Mesenchymal stem cell (in vitro differentiated cells and primary cell): ENCODE measurements around the gene ERFE.

Source experiments
- DNase-seq: peaks from one replicate; pipeline ENCODE4 v3.0.0-alpha.2; 2013
- H2AFZ ChIP-seq: one replicate; pipeline ENCODE4 v1.6.1; 2013; ENCODE audit warnings: low read depth, mild to moderate bottlenecking, control low read depth, inconsistent platforms, low read length, moderate library complexity
- H2AK5ac ChIP-seq: 2 replicates; pipeline ENCODE4 v1.6.1; 2013; ENCODE audit warnings: low read length, moderate library complexity, mild to moderate bottlenecking, inconsistent platforms; ENCODE audit not compliant: severe bottlenecking
- H2BK120ac ChIP-seq: one replicate; pipeline ENCODE4 v1.6.1; 2013; ENCODE audit warnings: low read depth, mild to moderate bottlenecking, inconsistent platforms, low read length, moderate library complexity
- H2BK12ac ChIP-seq, 2 experiments: one replicate each; pipeline ENCODE4 v1.6.1; 2013; ENCODE audit warnings: inconsistent platforms in 2 of 2, low read length in 2 of 2, mild to moderate bottlenecking in 2 of 2, moderate library complexity in 2 of 2, control low read depth in 1 of 2
- H2BK15ac ChIP-seq: one replicate; pipeline ENCODE4 v1.6.1; 2013; ENCODE audit warnings: mild to moderate bottlenecking, low read depth, inconsistent platforms; ENCODE audit not compliant: poor library complexity, severe bottlenecking
- H2BK5ac ChIP-seq: 2 replicates; pipeline ENCODE4 v1.6.1; 2013; ENCODE audit warnings: low read depth, mild to moderate bottlenecking, low read length, control low read depth, inconsistent platforms; ENCODE audit not compliant: poor library complexity, severe bottlenecking
- H3K14ac ChIP-seq, 2 experiments: one replicate each; pipeline ENCODE4 v1.6.1; 2013; ENCODE audit warnings: inconsistent platforms in 2 of 2, low read length in 2 of 2, control low read depth in 1 of 2, mild to moderate bottlenecking in 1 of 2, moderate library complexity in 1 of 2
- H3K18ac ChIP-seq, 2 experiments: one replicate each; pipeline ENCODE4 v1.6.1; 2013; ENCODE audit warnings: inconsistent platforms in 2 of 2, low read length in 2 of 2, control low read depth in 1 of 2, low read depth in 1 of 2, mild to moderate bottlenecking in 1 of 2
- H3K23ac ChIP-seq, 2 experiments: one replicate each; pipeline ENCODE4 v1.6.1; 2013; ENCODE audit warnings: inconsistent platforms in 2 of 2, low read length in 2 of 2, mild to moderate bottlenecking in 2 of 2, moderate library complexity in 2 of 2, control low read depth in 1 of 2
- H3K27ac ChIP-seq: 2 replicates; pipeline ENCODE4 v1.5.1; 2013; ENCODE audit warnings: mild to moderate bottlenecking, moderate library complexity, low read length, control low read depth, inconsistent platforms; ENCODE audit not compliant: poor library complexity, severe bottlenecking
- H3K27me3 ChIP-seq, 2 experiments: 2 replicates each; pipeline versions ENCODE4 v1.6.1 to v1.7.0; 2013; ENCODE audit warnings: low read length in 2 of 2, mild to moderate bottlenecking in 2 of 2, moderate library complexity in 2 of 2, control low read depth in 1 of 2, inconsistent platforms in 1 of 2; ENCODE audit not compliant: control insufficient read depth in 1 of 2, insufficient read depth in 1 of 2
- H3K36me3 ChIP-seq, 2 experiments: 2 replicates each; pipeline versions ENCODE4 v1.6.1 to v1.7.0; 2013; ENCODE audit warnings: low read length in 2 of 2, control low read depth in 1 of 2, inconsistent platforms in 1 of 2, low read depth in 1 of 2, mild to moderate bottlenecking in 1 of 2; ENCODE audit not compliant: insufficient read depth in 2 of 2, control insufficient read depth in 1 of 2
- H3K4ac ChIP-seq, 2 experiments: one replicate each; pipeline ENCODE4 v1.6.1; 2013; ENCODE audit warnings: inconsistent platforms in 2 of 2, low read length in 2 of 2, mild to moderate bottlenecking in 2 of 2, moderate library complexity in 2 of 2, control low read depth in 1 of 2, low read depth in 1 of 2
- H3K4me1 ChIP-seq: 2 replicates; pipeline ENCODE4 v1.6.1; 2013; ENCODE audit warnings: low read depth, low read length, control low read depth; ENCODE audit not compliant: control insufficient read depth, insufficient read depth
- H3K4me2 ChIP-seq: 2 replicates; pipeline ENCODE4 v1.6.1; 2013; ENCODE audit warnings: low read length, mild to moderate bottlenecking, inconsistent platforms; ENCODE audit not compliant: poor library complexity, severe bottlenecking
- H3K4me3 ChIP-seq, 2 experiments: 2 replicates each; pipeline versions ENCODE4 v1.5.1 to v1.7.0; 2013; ENCODE audit warnings: low read length in 2 of 2, mild to moderate bottlenecking in 2 of 2, control low read depth in 1 of 2, low read depth in 1 of 2; ENCODE audit not compliant: insufficient read depth in 1 of 2
- H3K79me1 ChIP-seq: replicated peaks from 2 replicates; pipeline ENCODE4 v1.6.1; 2013; ENCODE audit warnings: mild to moderate bottlenecking, control low read depth, low read length, inconsistent platforms; ENCODE audit not compliant: poor library complexity, severe bottlenecking
- H3K9ac ChIP-seq: 2 replicates; pipeline ENCODE4 v1.7.0; 2013; ENCODE audit warnings: mild to moderate bottlenecking, low read length, moderate library complexity
- H3K9me3 ChIP-seq: 2 replicates; pipeline ENCODE4 v1.7.0; 2013; ENCODE audit warnings: mild to moderate bottlenecking, low read length; ENCODE audit not compliant: control insufficient read depth
- H4K8ac ChIP-seq: one replicate; pipeline ENCODE4 v1.6.1; 2013; ENCODE audit warnings: inconsistent platforms, mild to moderate bottlenecking, low read length, moderate library complexity
- H4K91ac ChIP-seq: one replicate; pipeline ENCODE4 v1.6.1; 2013; ENCODE audit warnings: mild to moderate bottlenecking, low read length, inconsistent platforms
- WGBS: methylation state at CpG from one replicate; pipeline ENCODE4 v1.1.7; 2013; ENCODE audit warnings: mixed read lengths; 5-methylcytosine and 5-hydroxymethylcytosine counted together

ERFE gene

GRCh38 chr2:238119756-238120462 is 38.9 kb upstream of the ERFE start:
- Histone ChIP-seq H3K4me1 (peaks cover 14% of the 10 kb centered on the region), H3K18ac (no peak overlapping the region), H3K9me3 (peaks cover 6% of the 10 kb centered on the region), H3K4me2 (no peak overlapping the region), H3K79me1 (no peaks in the 10 kb centered on the region), H3K23ac (no peak overlapping the region), H2AK5ac (no peak overlapping the region), H2BK5ac (no peak overlapping the region), H3K27me3 (peaks cover 55 to 67% of the 10 kb centered on the region in 2 experiments), H3K9ac (no peak overlapping the region), H2AFZ (no peak overlapping the region), H3K36me3 (peaks cover 0 to 2% of the 10 kb centered on the region in 2 experiments), H3K4ac (no peak overlapping the region), H2BK120ac (no peak overlapping the region), H4K91ac (no peak overlapping the region), H3K14ac (peak overlapping the region in 1 of 2 experiments; percentile 21), H4K8ac (no peak overlapping the region), H2BK15ac (no peak overlapping the region), H3K4me3 (no peak overlapping the region), H3K27ac (no peak overlapping the region), H2BK12ac (no peak overlapping the region)
- WGBS = 79% methylated on average over 15 of the region's 15 CpGs
- no peak for DNase-seq

DNA sequence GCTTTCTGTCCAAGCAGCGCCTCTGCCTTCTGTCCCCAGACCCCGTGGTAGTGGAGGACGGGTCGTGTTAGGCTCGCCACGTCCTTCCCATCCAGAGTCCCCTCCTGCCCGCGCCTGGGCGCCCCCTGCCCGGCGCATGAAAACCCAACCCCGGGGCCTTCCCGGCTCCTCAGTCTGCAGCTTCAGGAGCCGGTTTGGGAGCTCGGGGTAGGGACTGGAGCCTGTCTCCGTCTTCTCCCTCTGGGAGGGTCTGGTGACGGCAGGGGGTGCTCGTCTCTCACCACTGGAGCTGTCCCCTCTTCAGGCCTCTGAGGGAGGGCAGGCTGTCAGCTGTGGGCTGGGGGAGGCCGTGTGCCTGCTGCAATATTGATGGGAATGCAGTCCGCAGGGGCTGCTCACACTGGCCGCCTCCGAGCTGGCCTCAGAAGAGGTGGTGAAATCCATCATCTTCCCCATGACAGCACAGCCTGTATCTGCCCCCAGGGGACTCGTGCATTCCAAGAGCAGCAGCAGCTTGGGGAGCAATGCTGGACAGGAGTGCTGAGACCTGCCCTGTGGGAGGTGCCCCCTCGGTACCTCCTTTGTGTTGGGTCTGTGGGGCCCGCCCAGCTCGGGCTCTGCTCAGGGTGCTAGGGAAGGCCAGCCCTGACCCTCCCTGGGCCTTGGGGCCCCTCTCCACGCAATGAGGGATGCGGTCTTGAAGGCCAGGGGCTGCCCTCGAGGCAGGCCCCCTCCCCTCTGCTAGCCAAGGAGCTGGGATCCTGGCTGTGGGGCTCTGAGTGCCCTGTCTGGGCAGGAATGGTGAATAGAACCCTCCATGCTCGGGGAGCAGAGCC is 38.1 kb upstream of the ERFE start:
- H2BK5ac ChIP-seq = no peak overlapping the region
- H2AK5ac ChIP-seq = no peak overlapping the region
- no peak overlapping the region for H3K4ac ChIP-seq
- H3K4me3 ChIP-seq = no peak overlapping the region
- no peak overlapping the region for H2AFZ ChIP-seq
- no peak overlapping the region for H4K8ac ChIP-seq
- no peak overlapping the region for H3K27ac ChIP-seq
- no peak overlapping the region for H2BK15ac ChIP-seq
- H2BK12ac ChIP-seq = no peak overlapping the region
- H3K14ac ChIP-seq = no peak overlapping the region
- no peak overlapping the region for H3K18ac ChIP-seq
- H3K9me3 ChIP-seq = peaks cover 6% of the 10 kb centered on the region
- WGBS = 27% methylated on average over 29 of the region's 30 CpGs
- no peak overlapping the region for H4K91ac ChIP-seq
- H3K23ac ChIP-seq = no peak overlapping the region
- H3K4me1 ChIP-seq = peaks cover 12% of the 10 kb centered on the region
- H2BK120ac ChIP-seq = no peak overlapping the region
- H3K4me2 ChIP-seq = no peak overlapping the region
- no peak overlapping the region for H3K9ac ChIP-seq
- peaks cover 53 to 67% of the 10 kb centered on the region in 2 experiments for H3K27me3 ChIP-seq
- H3K36me3 ChIP-seq = no peaks in the 10 kb centered on the region
- peak; percentile 49 for DNase-seq
- H3K79me1 ChIP-seq = no peaks in the 10 kb centered on the region

DNA sequence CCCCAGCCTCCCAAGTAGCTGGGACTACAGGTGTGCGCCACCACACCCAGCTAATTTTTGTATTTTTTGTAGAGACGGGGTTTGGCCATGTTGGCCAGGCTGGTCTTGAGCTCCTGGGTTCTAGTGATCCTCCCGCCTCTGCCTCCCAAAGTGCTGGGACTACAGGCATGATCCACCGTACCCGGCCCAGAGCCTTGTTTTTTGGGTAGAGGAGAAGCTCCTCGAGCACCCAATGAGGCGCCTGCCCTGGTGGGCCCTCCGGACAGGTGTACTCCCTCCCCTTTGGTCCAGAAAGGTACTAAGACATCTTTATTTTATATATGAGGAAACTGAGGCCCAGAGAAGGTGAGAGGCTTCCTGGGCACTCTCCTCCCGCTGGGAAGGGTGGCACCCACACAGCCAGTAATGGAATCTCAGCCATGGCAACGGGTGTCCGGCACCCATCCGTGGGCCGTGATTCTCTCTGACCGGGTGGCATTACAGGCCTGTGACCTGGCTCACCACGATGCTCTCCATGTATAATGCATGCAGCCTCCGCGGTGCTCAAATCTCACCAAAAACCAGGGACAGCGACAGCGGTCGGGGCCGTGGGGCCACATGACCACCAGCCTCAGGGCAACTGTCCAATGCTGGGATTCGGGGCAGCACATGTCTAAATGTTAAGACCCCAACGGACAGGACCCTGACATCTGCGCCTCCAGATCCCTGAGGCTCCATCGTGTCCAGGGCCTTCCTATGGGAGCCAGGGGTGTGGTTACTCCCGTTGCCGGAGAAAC is 37.1 kb upstream of the ERFE start:
- Histone ChIP-seq H3K4ac (no peak overlapping the region), H3K9ac (no peak overlapping the region), H2BK120ac (no peak overlapping the region), H3K4me3 (no peak overlapping the region), H3K79me1 (no peaks in the 10 kb centered on the region), H4K8ac (no peak overlapping the region), H3K9me3 (peaks cover 6% of the 10 kb centered on the region), H3K23ac (no peak overlapping the region), H2BK15ac (no peak overlapping the region), H3K4me2 (no peak overlapping the region), H4K91ac (no peak overlapping the region), H3K18ac (no peak overlapping the region), H2BK12ac (no peak overlapping the region), H2BK5ac (no peak overlapping the region), H2AK5ac (no peak overlapping the region), H2AFZ (no peak overlapping the region), H3K14ac (no peak overlapping the region), H3K36me3 (no peaks in the 10 kb centered on the region), H3K27me3 (peaks cover 53 to 60% of the 10 kb centered on the region in 2 experiments), H3K4me1 (peaks cover 12% of the 10 kb centered on the region), H3K27ac (no peak overlapping the region)
- no peak for DNase-seq
- 91% methylated on average over 22 of the region's 27 CpGs for WGBS
